Stimulated activated CD8-positive, alpha-beta memory T cell treated with anti-CD3 and anti-CD28 coated beads, Interleukin-4, amount 100 ng/mL, for 4 hours (primary cell): ENCODE measurements around the gene PIK3CG.
"Not testable (repeated sequence)": the region's sequence is repeated elsewhere in the genome, so short reads cannot be mapped to it uniquely, and the experiment has no call there.

Experiments used
- DNase-seq, 2 donors: peaks; one replicate each; pipeline ENCODE4 v3.0.0-alpha.2; 2020; ENCODE audit warnings: low read depth in 2 of 2, low spot score in 1 of 2

PIK3CG gene

GRCh38 chr7:106865130-106866041 is at the start of gene PIK3CG:
Gene PIK3CG (plus strand): TSS chr7:106865282. CDS start chr7:106867562, 2,280 bp downstream.
- no peak for DNase-seq

GRCh38 chr7:106817098-106817497 is 48.0 kb upstream of the PIK3CG start:
- no peak for DNase-seq

GRCh38 chr7:106818736-106819135 is 46.3 kb upstream of the PIK3CG start:
- no peak for DNase-seq

- DNase-seq, result no peak
Observed at GRCh38 chr7:106819546-106819945, 45.5 kb upstream of the PIK3CG start.

- no peak for DNase-seq
Observed at GRCh38 chr7:106820321-106821217, 44.5 kb upstream of the PIK3CG start.

- DNase-seq, result no peak
Observed at GRCh38 chr7:106823631-106824030, 41.5 kb upstream of the PIK3CG start.

GRCh38 chr7:106824458-106824857 is 40.6 kb upstream of the PIK3CG start:
- no peak for DNase-seq

GRCh38 chr7:106827626-106828025 is 37.5 kb upstream of the PIK3CG start:
- DNase-seq, result no peak

- no peak for DNase-seq
Observed at GRCh38 chr7:106829496-106829895, 35.6 kb upstream of the PIK3CG start.

GRCh38 chr7:106830896-106831295 is 34.2 kb upstream of the PIK3CG start:
- DNase-seq, result not testable (repeated sequence)

- DNase-seq, result no peak
Observed at GRCh38 chr7:106836816-106837215, 28.3 kb upstream of the PIK3CG start.

GRCh38 chr7:106839511-106839910 is 25.6 kb upstream of the PIK3CG start:
- DNase-seq, result no peak

- DNase-seq, result no peak
Observed at GRCh38 chr7:106840342-106840741, 24.7 kb upstream of the PIK3CG start.

- no peak for DNase-seq
Observed at GRCh38 chr7:106841896-106842390, 23.1 kb upstream of the PIK3CG start.

GRCh38 chr7:106844279-106844997 is 20.6 kb upstream of the PIK3CG start:
- DNase-seq, result no peak

GRCh38 chr7:106848049-106848448 is 17.0 kb upstream of the PIK3CG start:
- DNase-seq, result no peak

- no peak for DNase-seq
Observed at GRCh38 chr7:106848851-106849442, 16.1 kb upstream of the PIK3CG start.

GRCh38 chr7:106851632-106852031 is 13.4 kb upstream of the PIK3CG start:
- DNase-seq, result not testable (repeated sequence)

GRCh38 chr7:106853250-106853908 is 11.7 kb upstream of the PIK3CG start:
- no peak for DNase-seq

- no peak for DNase-seq
Observed at GRCh38 chr7:106855540-106856132, 9.4 kb upstream of the PIK3CG start.
